Activated CD4-positive, alpha-beta T cell treated with anti-CD3 and anti-CD28 coated beads for 36 hours (primary cell): ENCODE measurements around the gene TOB1. TPM values are rescaled to one million over a fixed set of nuclear protein-coding genes. Genes with fewer than 3 reads are reported as not detected.
A peak's percentile ranks its signal among the peaks of the same experiment; 100 is the strongest.

ENCODE experiments used
- ATAC-seq: fragments of 200-7000 bp; cut with Tn5 transposase; one replicate; pipeline ENCODE4 v1.10.0; 2021; ENCODE audit warnings: mild to moderate bottlenecking, moderate library complexity
- CTCF ChIA-PET: fragments of 350-600 bp; sonication (Branson Sonifier 250); formaldehyde crosslinking; loops from one replicate; lab custom pipeline; 2021; ENCODE audit warnings: antibody characterized with exemption; lab: Charles Lee
- POLR2A ChIA-PET: fragments of 350-600 bp; sonication (Branson Sonifier 250); formaldehyde crosslinking; loops from one replicate; lab custom pipeline; 2021; ENCODE audit warnings: antibody characterized with exemption, inconsistent platforms; lab: Charles Lee
- DNase-seq: peaks from one replicate; pipeline ENCODE4 v3.0.0-alpha.2; 2020
- H3K27ac Mint-ChIP-seq: one replicate; pipeline ENCODE4 v1.8.0; 2021; ENCODE audit warnings: mixed read lengths
- H3K27me3 Mint-ChIP-seq: one replicate; pipeline ENCODE4 v1.8.0; 2021; ENCODE audit warnings: mixed read lengths
- H3K36me3 Mint-ChIP-seq: one replicate; pipeline ENCODE4 v1.8.0; 2021; ENCODE audit warnings: low read depth, mixed read lengths
- H3K4me1 Mint-ChIP-seq: one replicate; pipeline ENCODE4 v1.8.0; 2021; ENCODE audit warnings: mixed read lengths
- H3K4me3 Mint-ChIP-seq: one replicate; pipeline ENCODE4 v1.8.0; 2021; ENCODE audit warnings: mild to moderate bottlenecking, moderate library complexity, mixed read lengths
- H3K9me3 Mint-ChIP-seq: one replicate; pipeline ENCODE4 v1.8.0; 2021; ENCODE audit warnings: low read depth, mixed read lengths
- intact Hi-C, 2 experiments: fragments of 100-400 bp; cut with DNase I in 1 of 2; cut with micrococcal nuclease in 1 of 2; formaldehyde crosslinking; loops; one replicate each; pipeline versions ENCODE4 v1.14.2 to v1.15.1; 2022 to 2024; cut with DNase I, micrococcal nuclease
- total RNA-seq, 2 experiments: library from RNA; stranded (reverse); gene quantifications; one replicate each; pipeline ENCODE4 v1.2.3, GENCODE V29; 2021

The TOB1 gene
- total RNA-seq, 2 experiments from 2014 or later, result 31.3 to 43.0 TPM

- Mint-ChIP-seq H3K4me3 (no peak overlapping the region), H3K27me3 (no peaks in the 10 kb centered on the region), H3K4me1 (peaks cover 68% of the 10 kb centered on the region), H3K27ac (no peak overlapping the region), H3K9me3 (no peaks in the 10 kb centered on the region), H3K36me3 (no peaks in the 10 kb centered on the region)
- DNase-seq (no peak), ATAC-seq (no peak)
- intact Hi-C loops, result loop anchor here in 1 of 2 experiments (5.0 kb wide), 1 partner anchor 41 kb away; no protein-coding TSS in a partner anchor
- POLR2A ChIA-PET, result no interaction called here
- CTCF ChIA-PET, result interaction anchor here (0.6 to 1.7 kb wide), 2 partner anchors 8 to 22 kb away, joined by 3 to 6 read pairs; no protein-coding TSS in a partner anchor
These were observed 40.3 kb upstream of the TOB1 start for GRCh38 chr17:50906443-50906842.

GRCh38 chr17:50905460-50905803 is 39.3 kb upstream of the TOB1 start:
- Mint-ChIP-seq H3K27ac (peak overlapping the region; percentile 10), H3K27me3 (no peaks in the 10 kb centered on the region), H3K4me3 (no peak overlapping the region), H3K36me3 (no peaks in the 10 kb centered on the region), H3K4me1 (peaks cover 59% of the 10 kb centered on the region), H3K9me3 (no peaks in the 10 kb centered on the region)
- ATAC-seq (no peak), DNase-seq (no peak)
- intact Hi-C loops, result loop anchor here in 1 of 2 experiments (5.0 kb wide), 1 partner anchor 42 kb away; no protein-coding TSS in a partner anchor
- CTCF ChIA-PET, result interaction anchor here (1.0 to 1.7 kb wide), 2 partner anchors 16 to 21 kb away, joined by 3 to 6 read pairs; no protein-coding TSS in a partner anchor
- POLR2A ChIA-PET, result interaction anchor here (0.6 to 2.5 kb wide), 2 partner anchors 39 to 225 kb away, joined by 4 to 11 read pairs; partner anchors contain the start of gene TOB1

- no peak overlapping the region for H3K27ac Mint-ChIP-seq
- DNase-seq, result no peak
These were observed 38.6 kb upstream of the TOB1 start for GRCh38 chr17:50904518-50905459.

GRCh38 chr17:50903604-50904517 is 37.7 kb upstream of the TOB1 start:
- no peaks in the 10 kb centered on the region for H3K9me3 Mint-ChIP-seq
- ATAC-seq, result peak; percentile 82
- peak; percentile 69 for DNase-seq
- ChIA-PET CTCF (interaction anchor here (0.7 kb wide), 1 partner anchor 19 kb away, joined by 3 read pairs; no protein-coding TSS in a partner anchor), POLR2A (interaction anchor here (1.0 to 2.5 kb wide), 2 partner anchors 16 to 37 kb away, joined by 3 to 11 read pairs; partner anchors contain the start of gene TOB1)
- no peaks in the 10 kb centered on the region for H3K27me3 Mint-ChIP-seq
- peaks cover 50% of the 10 kb centered on the region for H3K4me1 Mint-ChIP-seq
- H3K4me3 Mint-ChIP-seq, result peak overlapping the region; percentile 38
- no peaks in the 10 kb centered on the region for H3K36me3 Mint-ChIP-seq
- peak overlapping the region; percentile 90 for H3K27ac Mint-ChIP-seq
- intact Hi-C loops, result no loop called here

More at GRCh38 chr17:50904518-50905459, 38.6 kb upstream of the TOB1 start:
- peaks cover 59% of the 10 kb centered on the region for H3K4me1 Mint-ChIP-seq
- intact Hi-C loops, result loop anchor here in 1 of 2 experiments (5.0 kb wide), 1 partner anchor 43 kb away; no protein-coding TSS in a partner anchor
- H3K9me3 Mint-ChIP-seq, result no peaks in the 10 kb centered on the region
- H3K36me3 Mint-ChIP-seq, result no peaks in the 10 kb centered on the region
- CTCF ChIA-PET, result interaction anchor here (0.7 to 1.7 kb wide), 3 partner anchors 15 to 20 kb away, joined by 3 to 6 read pairs (median 3); no protein-coding TSS in a partner anchor
- no peak overlapping the region for H3K4me3 Mint-ChIP-seq
- no peak for ATAC-seq
- H3K27me3 Mint-ChIP-seq, result no peaks in the 10 kb centered on the region
- POLR2A ChIA-PET, result interaction anchor here (2.5 kb wide), 1 partner anchor 38 kb away, joined by 11 read pairs; the partner anchor contains the start of gene TOB1

GRCh38 chr17:50902372-50903353 is 36.5 kb upstream of the TOB1 start:
- Mint-ChIP-seq H3K4me1 (peaks cover 38% of the 10 kb centered on the region), H3K27ac (peak overlapping the region; percentile 59), H3K36me3 (no peaks in the 10 kb centered on the region), H3K4me3 (no peak overlapping the region), H3K9me3 (no peaks in the 10 kb centered on the region), H3K27me3 (no peaks in the 10 kb centered on the region)
- intact Hi-C loops, result no loop called here
- POLR2A ChIA-PET, result interaction anchor here (1.0 kb wide), 1 partner anchor 17 kb away, joined by 3 read pairs; no protein-coding TSS in a partner anchor
- CTCF ChIA-PET, result interaction anchor here (0.8 to 1.9 kb wide), 2 partner anchors 50 to 210 kb away, joined by 3 to 9 read pairs; no protein-coding TSS in a partner anchor
- no peak for DNase-seq
- ATAC-seq, result no peak

GRCh38 chr17:50900383-50900892 is 34.3 kb upstream of the TOB1 start:
- no peaks in the 10 kb centered on the region for H3K9me3 Mint-ChIP-seq
- ChIA-PET CTCF (interaction anchor here (1.2 kb wide), 1 partner anchor 117 kb away, joined by 4 read pairs; no protein-coding TSS in a partner anchor), POLR2A (interaction anchor here (0.6 to 1.2 kb wide), 2 partner anchors 34 to 82 kb away, joined by 4 read pairs; partner anchors contain the start of gene TOB1)
- ATAC-seq, result no peak
- H3K36me3 Mint-ChIP-seq, result no peaks in the 10 kb centered on the region
- no peak overlapping the region for H3K4me3 Mint-ChIP-seq
- intact Hi-C loops, result no loop called here
- H3K27ac Mint-ChIP-seq, result no peak overlapping the region
- H3K27me3 Mint-ChIP-seq, result no peaks in the 10 kb centered on the region
- H3K4me1 Mint-ChIP-seq, result peaks cover 30% of the 10 kb centered on the region
- DNase-seq, result no peak

GRCh38 chr17:50899559-50900319 is 33.6 kb upstream of the TOB1 start:
- no peak for DNase-seq
- Mint-ChIP-seq H3K27me3 (no peaks in the 10 kb centered on the region), H3K27ac (no peak overlapping the region), H3K4me3 (no peak overlapping the region), H3K4me1 (peaks cover 30% of the 10 kb centered on the region), H3K36me3 (no peaks in the 10 kb centered on the region), H3K9me3 (no peaks in the 10 kb centered on the region)
- POLR2A ChIA-PET, result interaction anchor here (0.6 to 1.2 kb wide), 2 partner anchors 33 to 82 kb away, joined by 4 read pairs; partner anchors contain the start of gene TOB1
- ATAC-seq, result no peak
- intact Hi-C loops, result no loop called here
- CTCF ChIA-PET, result interaction anchor here (1.2 kb wide), 1 partner anchor 117 kb away, joined by 4 read pairs; no protein-coding TSS in a partner anchor

GRCh38 chr17:50899005-50899460 is 32.9 kb upstream of the TOB1 start:
- H3K9me3 Mint-ChIP-seq, result no peaks in the 10 kb centered on the region
- DNase-seq, result no peak
- no peaks in the 10 kb centered on the region for H3K36me3 Mint-ChIP-seq
- H3K27me3 Mint-ChIP-seq, result no peaks in the 10 kb centered on the region
- H3K4me3 Mint-ChIP-seq, result no peak overlapping the region
- ChIA-PET CTCF (interaction anchor here (0.8 kb wide), 1 partner anchor 171 kb away, joined by 3 read pairs; no protein-coding TSS in a partner anchor), POLR2A (no interaction called here)
- no peak for ATAC-seq
- intact Hi-C loops, result no loop called here
- peaks cover 26% of the 10 kb centered on the region for H3K4me1 Mint-ChIP-seq
- H3K27ac Mint-ChIP-seq, result no peak overlapping the region

- H3K4me3 Mint-ChIP-seq, result no peak overlapping the region
- no peak overlapping the region for H3K27ac Mint-ChIP-seq
- H3K27me3 Mint-ChIP-seq, result no peaks in the 10 kb centered on the region
- DNase-seq (no peak), ATAC-seq (no peak)
- H3K36me3 Mint-ChIP-seq, result no peaks in the 10 kb centered on the region
- POLR2A ChIA-PET, result no interaction called here
- peaks cover 20% of the 10 kb centered on the region for H3K4me1 Mint-ChIP-seq
- no peaks in the 10 kb centered on the region for H3K9me3 Mint-ChIP-seq
- intact Hi-C loops, result no loop called here
- CTCF ChIA-PET, result interaction anchor here (0.8 kb wide), 1 partner anchor 171 kb away, joined by 3 read pairs; no protein-coding TSS in a partner anchor
These were observed 32.3 kb upstream of the TOB1 start for GRCh38 chr17:50898369-50899004.
